Fibroblast of skin of right quadriceps (primary cell): ENCODE results near the gene GSTM3.
A peak's percentile ranks its signal among the peaks of the same experiment; 100 is the strongest.

Experiments used
- DNase-seq: peaks from one replicate; pipeline ENCODE4 v3.0.0-alpha.2; 2013

The GSTM3 gene

GRCh38 chr1:109740615-109741373 is at the start of gene GSTM3:
TSS of gene GSTM3 (minus strand) at chr1:109741038. CDS start at chr1:109740287, 751 bp downstream.
- no peak for DNase-seq

- DNase-seq: no peak
Measured at GRCh38 chr1:109790329-109790728, 49.5 kb upstream of the GSTM3 start.

- DNase-seq: no peak
Measured at GRCh38 chr1:109789551-109790180, 48.8 kb upstream of the GSTM3 start.

- DNase-seq: no peak
Measured at GRCh38 chr1:109788695-109789521, 48.1 kb upstream of the GSTM3 start.

- no peak for DNase-seq
Measured at GRCh38 chr1:109787845-109788601, 47.2 kb upstream of the GSTM3 start.

GRCh38 chr1:109787211-109787844 is 46.5 kb upstream of the GSTM3 start:
- peak; percentile 38 for DNase-seq

GRCh38 chr1:109786531-109787021 is 45.7 kb upstream of the GSTM3 start:
- no peak for DNase-seq

- DNase-seq: no peak
Measured at GRCh38 chr1:109786112-109786480, 45.3 kb upstream of the GSTM3 start.

- no peak for DNase-seq
Measured at GRCh38 chr1:109785446-109786111, 44.7 kb upstream of the GSTM3 start.

GRCh38 chr1:109784551-109785252 is 43.9 kb upstream of the GSTM3 start:
- no peak for DNase-seq

GRCh38 chr1:109783436-109783835 is 42.6 kb upstream of the GSTM3 start:
- DNase-seq: peak; percentile 58

GRCh38 chr1:109782927-109783326 is 42.1 kb upstream of the GSTM3 start:
- no peak for DNase-seq

GRCh38 chr1:109782514-109782913 is 41.7 kb upstream of the GSTM3 start:
- DNase-seq: peak; percentile 62

GRCh38 chr1:109781806-109782205 is 41.0 kb upstream of the GSTM3 start:
- no peak for DNase-seq

GRCh38 chr1:109780982-109781381 is 40.1 kb upstream of the GSTM3 start:
- DNase-seq: no peak

- DNase-seq: no peak
Measured at GRCh38 chr1:109777980-109778625, 37.3 kb upstream of the GSTM3 start.

GRCh38 chr1:109777436-109777835 is 36.6 kb upstream of the GSTM3 start:
- no peak for DNase-seq

- peak; percentile 81 for DNase-seq
Measured at GRCh38 chr1:109776911-109777310, 36.1 kb upstream of the GSTM3 start.

- DNase-seq: no peak
Measured at GRCh38 chr1:109776206-109776835, 35.5 kb upstream of the GSTM3 start.

GRCh38 chr1:109775398-109775797 is 34.6 kb upstream of the GSTM3 start:
- DNase-seq: peak; percentile 37
